K562 (cell line): Measurements from ENCODE around the gene SPPL3. TPM values are rescaled to one million over a fixed set of nuclear protein-coding genes. Genes with fewer than 3 reads are reported as not detected.

Source experiments
- ATAC-seq: fragments of 200-7000 bp; cut with Tn5 transposase; 3 replicates; pipeline ENCODE4 v1.9.1; 2020; ENCODE audit warnings: moderate library complexity
- BruUV-seq: library from RNA; stranded (reverse); fragments of 400-500 nt; replicated peaks from 2 replicates; lab custom pipeline; 2021; lab: Mats Ljungman, UMichigan
- CTCF ChIA-PET: fragments of 300-600 bp; formaldehyde crosslinking; extraction: SDS; loops from one replicate; lab custom pipeline; 2021; ENCODE audit warnings: low intra/inter-chr PET ratio; lab: Yijun Ruan, JAX
- POLR2A ChIA-PET: fragments of 300-600, 350-650 bp; sonication (Branson Sonifier 250); formaldehyde crosslinking; extraction: SDS; loops from one replicate; lab custom pipeline; 2021; ENCODE audit warnings: antibody characterized with exemption, inconsistent platforms; lab: Yijun Ruan, JAX
- DNase-seq, 4 experiments: peaks; one replicate each; pipeline versions ENCODE4 v3.0.0 to v3.0.0-alpha.2; 2011 to 2018; ENCODE audit warnings: low spot score in 3 of 4, mixed read lengths in 3 of 4; ENCODE audit errors: extremely low read depth in 1 of 4
- FAIRE-seq: peaks from 2 replicates; lab custom pipeline; 2011; peaks lifted over from hg19 to GRCh38; lab: Jason Lieb, UNC
- H2AFZ ChIP-seq: 2 replicates; pipeline ENCODE4 v1.6.0; 2011; ENCODE audit warnings: low read depth, low read length, control low read depth, inconsistent platforms
- H3K27ac ChIP-seq: fragments of 200-600 bp; 3 replicates; pipeline ENCODE4 v1.8.0; 2011; ENCODE audit warnings: low read depth, mild to moderate bottlenecking, control low read depth, inconsistent platforms, low read length, moderate library complexity, mixed read lengths; ENCODE audit errors: extremely low read depth
- H3K27me3 ChIP-seq, 2 experiments: fragments of 300-600 bp in 1 of 2; 2 replicates in 1 of 2; 3 replicates in 1 of 2; pipeline versions ENCODE4 v1.6.0 to v1.8.0; 2011; ENCODE audit warnings: inconsistent platforms in 2 of 2, low read length in 2 of 2, mild to moderate bottlenecking in 1 of 2, mixed read lengths in 1 of 2, moderate library complexity in 1 of 2; ENCODE audit not compliant: control insufficient read depth in 2 of 2, insufficient read depth in 2 of 2
- H3K36me3 ChIP-seq: fragments of 300-600 bp; 3 replicates; pipeline ENCODE4 v1.8.0; 2011; ENCODE audit warnings: mild to moderate bottlenecking, low read length, inconsistent platforms; ENCODE audit not compliant: control insufficient read depth, insufficient read depth
- H3K4me1 ChIP-seq, 2 experiments: fragments of 200-600 bp in 1 of 2; replicated peaks in 1 of 2; 2 replicates in 1 of 2; 3 replicates in 1 of 2; pipeline versions ENCODE4 v1.5.1 to v1.8.0; 2011; ENCODE audit warnings: inconsistent platforms in 2 of 2, low read length in 2 of 2, mild to moderate bottlenecking in 1 of 2, mixed read lengths in 1 of 2, moderate library complexity in 1 of 2; ENCODE audit not compliant: control insufficient read depth in 2 of 2, insufficient read depth in 2 of 2
- H3K4me2 ChIP-seq: 2 replicates; pipeline ENCODE4 v1.6.1; 2011; ENCODE audit warnings: low read length, control low read depth, inconsistent platforms, mixed read lengths; ENCODE audit not compliant: insufficient read depth
- H3K4me3 ChIP-seq: fragments of 200-600 bp; sonication (generic), shearing (Covaris generic); 2 replicates; pipeline ENCODE4 v1.5.1; 2016; ENCODE audit warnings: control low read depth, inconsistent platforms
- H3K79me2 ChIP-seq: fragments of 200-600 bp; 3 replicates; pipeline ENCODE4 v1.8.0; 2011; ENCODE audit warnings: low read length, inconsistent platforms; ENCODE audit not compliant: control insufficient read depth, insufficient read depth
- H3K9ac ChIP-seq, 2 experiments: 2 replicates each; pipeline versions ENCODE4 v1.6.0 to v1.6.1; 2011; ENCODE audit warnings: low read depth in 2 of 2, low read length in 2 of 2, control low read depth in 1 of 2, inconsistent platforms in 1 of 2, mild to moderate bottlenecking in 1 of 2, mixed read lengths in 1 of 2; ENCODE audit not compliant: insufficient read depth in 1 of 2
- H3K9me1 ChIP-seq: one replicate; pipeline ENCODE4 v1.6.0; 2011; ENCODE audit warnings: inconsistent platforms, mild to moderate bottlenecking, low read length, moderate library complexity; ENCODE audit not compliant: control insufficient read depth, insufficient read depth
- H3K9me3 ChIP-seq: replicated peaks from 2 replicates; pipeline ENCODE4 v1.5.1; 2011; ENCODE audit warnings: low read depth, low read length, inconsistent platforms; ENCODE audit not compliant: control insufficient read depth, insufficient read depth
- H4K20me1 ChIP-seq: replicated peaks from 2 replicates; pipeline ENCODE4 v1.6.1; 2011; ENCODE audit warnings: low read length, inconsistent platforms, mixed read lengths; ENCODE audit not compliant: control insufficient read depth, insufficient read depth
- ARHGAP35 ChIP-seq: fragments of 450-650 bp; IDR thresholded peaks from 2 replicates; pipeline ENCODE4 v1.6.1; 2018; ENCODE audit not compliant: partially characterized antibody
- CAMTA2 ChIP-seq: fragments of 250-450 bp; sonication (Bioruptor Pico); conservative IDR thresholded peaks from 2 replicates; pipeline ENCODE4 v1.5.1; 2022
- CREB1 ChIP-seq, 2 experiments: sonication (generic) in 1 of 2; formaldehyde crosslinking in 1 of 2; IDR thresholded peaks; 2 replicates each; pipeline versions ENCODE4 v1.6.1 to v1.8.0; 2012 to 2022; ENCODE audit warnings: inconsistent platforms in 1 of 2, mild to moderate bottlenecking in 1 of 2, missing genetic modification reagents in 1 of 2, moderate library complexity in 1 of 2
- FIP1L1 ChIP-seq: fragments of 200-400 bp; formaldehyde crosslinking; IDR thresholded peaks from 2 replicates; pipeline ENCODE4 v1.6.1; 2018; ENCODE audit warnings: mild to moderate bottlenecking, low read depth, low read length; ENCODE audit not compliant: poor library complexity, severe bottlenecking
- FUS ChIP-seq: fragments of 200-400 bp; formaldehyde crosslinking; optimal IDR thresholded peaks from 2 replicates; pipeline ENCODE3; 2017; ENCODE audit warnings: low read depth, low read length
- RAD51 ChIP-seq: fragments of 450-650 bp; IDR thresholded peaks from 2 replicates; pipeline ENCODE4 v1.7.1; 2016; ENCODE audit warnings: low read depth, mild to moderate bottlenecking, borderline replicate concordance
- SMARCC2 ChIP-seq: fragments of 450-650 bp; IDR thresholded peaks from 2 replicates; pipeline ENCODE4 v1.6.1; 2017; ENCODE audit warnings: antibody characterized with exemption, moderate library complexity, mild to moderate bottlenecking, low read depth
- TAF9B ChIP-seq: fragments of 450-650 bp; IDR thresholded peaks from 2 replicates; pipeline ENCODE4 v1.6.1; 2018; ENCODE audit warnings: mild to moderate bottlenecking; ENCODE audit not compliant: partially characterized antibody
- ZNF274 ChIP-seq: IDR thresholded peaks from 2 replicates; pipeline ENCODE4 v1.6.1; 2011; ENCODE audit warnings: low read depth, mild to moderate bottlenecking, low read length, moderate library complexity, borderline replicate concordance
- WGBS: fragments of 100-300 bp; shearing (Covaris generic); methylation state at CpG from one replicate; pipeline ENCODE4 v1.1.6; 2016; ENCODE audit warnings: low coverage, mixed read lengths; ENCODE audit not compliant: insufficient coverage; ENCODE audit errors: missing lambda C conversion rate; 5-methylcytosine and 5-hydroxymethylcytosine counted together
- in situ Hi-C: fragments of 300-500 bp; cut with MboI; formaldehyde crosslinking; loops from 4 replicates; pipeline ENCODE4 v1.15.0; 2018; ENCODE audit warnings: inconsistent platforms, mixed read lengths
- intact Hi-C: fragments of 100-400 bp; cut with micrococcal nuclease; formaldehyde crosslinking; loops from 2 replicates; pipeline ENCODE4 v1.14.2; 2022
- polyA plus RNA-seq, 8 experiments: library from polyadenylated mRNA; depleted of rRNA in 4 of 8; stranded (reverse) in 5 of 8; unstranded in 3 of 8; fragments of >200 nt; fragmentation: Nextera tagmentation in 2 of 8; fragmentation: Illumina TruSeq in 1 of 8; extraction: Ambion mirVana in 2 of 8; extraction: Trizol in 1 of 8; gene quantifications; 2 replicates each; pipeline versions ENCODE4 v1.2.1 to v1.2.3, GENCODE V29; 2011 to 2014; ENCODE audit warnings: inconsistent platforms in 1 of 8, missing spikeins in 1 of 8
- total RNA-seq, 7 experiments: library from RNA; depleted of rRNA in 6 of 7; stranded (reverse); fragments of >200 nt in 6 of 7; fragmentation: Illumina TruSeq in 2 of 7; extraction: Trizol in 2 of 7; gene quantifications; 2 replicates each; pipeline versions ENCODE4 v1.2.1 to v1.2.3, GENCODE V29; 2011 to 2021; ENCODE audit warnings: low replicate concordance in 1 of 7
- TF ChIP-seq, protein P1 (sequence below): fragments of 250-450 bp; sonication (Bioruptor Pico); IDR thresholded peaks from 2 replicates; pipeline ENCODE4 v1.8.0; 2021; ENCODE audit warnings: moderate library complexity, mild to moderate bottlenecking, inconsistent platforms
- TF ChIP-seq, protein P2 (sequence below): sonication (generic); formaldehyde crosslinking; IDR thresholded peaks from 2 replicates; pipeline ENCODE4 v1.8.1; 2023; ENCODE audit warnings: mild to moderate bottlenecking, missing genetic modification reagents
- TF ChIP-seq, protein P3 (sequence below): IDR thresholded peaks from 2 replicates; pipeline ENCODE4 v1.6.1; 2012; ENCODE audit warnings: low read depth, low read length, improper control_type of control experiment, borderline replicate concordance

Gene SPPL3
- total and polyA plus RNA-seq, 9 of the 15 experiments (the other 6 are each of a cell fraction or from before 2014, with no cell fraction given): 2.9 to 32.1 (median 7.1) TPM

DNA sequence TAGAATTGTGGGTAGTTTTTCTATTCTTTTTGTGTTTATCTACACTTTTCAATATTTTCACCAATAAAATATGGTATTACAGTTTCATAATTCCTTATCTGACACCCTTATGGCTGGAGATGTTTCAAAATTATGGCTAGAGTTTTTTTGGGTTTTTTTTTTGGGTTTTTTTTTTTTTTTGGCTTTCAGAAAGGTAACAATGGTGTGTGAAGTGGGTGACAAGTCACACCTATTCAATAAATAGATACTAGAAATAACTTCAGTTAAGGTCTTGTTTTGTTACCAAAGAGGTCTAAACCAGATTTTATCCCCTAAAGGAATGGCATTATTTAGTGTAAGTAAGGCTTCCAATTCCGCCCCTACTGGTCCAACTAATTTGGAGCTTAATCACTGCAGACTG lies 19.5 kb downstream of the SPPL3 start:
- CTCF ChIA-PET: no interaction called here
- Histone ChIP-seq H3K27me3 (no peaks in the 10 kb centered on the region), H3K4me3 (no peak overlapping the region), H3K9me3 (no peaks in the 10 kb centered on the region), H3K9ac (no peak overlapping the region), H3K79me2 (peaks cover 62% of the 10 kb centered on the region), H3K4me2 (no peak overlapping the region), H4K20me1 (no peaks in the 10 kb centered on the region), H3K4me1 (no peaks in the 10 kb centered on the region), H3K36me3 (no peaks in the 10 kb centered on the region), H2AFZ (no peak overlapping the region), H3K27ac (no peak overlapping the region), H3K9me1 (no peaks in the 10 kb centered on the region)
- no TSS peak for BruUV-seq
- TF ChIP-seq CAMTA2 (CRISPR knock-in tag): no peak
- TF ChIP-seq FUS: no peak
- no peak for TF ChIP-seq RAD51
- TF ChIP-seq, protein P1, sequence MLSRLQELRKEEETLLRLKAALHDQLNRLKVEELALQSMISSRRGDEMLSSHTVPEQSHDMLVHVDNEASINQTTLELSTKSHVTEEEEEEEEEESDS (CRISPR knock-in tag): no peak
- TF ChIP-seq ZNF274: no peak
- TF ChIP-seq, protein P2, sequence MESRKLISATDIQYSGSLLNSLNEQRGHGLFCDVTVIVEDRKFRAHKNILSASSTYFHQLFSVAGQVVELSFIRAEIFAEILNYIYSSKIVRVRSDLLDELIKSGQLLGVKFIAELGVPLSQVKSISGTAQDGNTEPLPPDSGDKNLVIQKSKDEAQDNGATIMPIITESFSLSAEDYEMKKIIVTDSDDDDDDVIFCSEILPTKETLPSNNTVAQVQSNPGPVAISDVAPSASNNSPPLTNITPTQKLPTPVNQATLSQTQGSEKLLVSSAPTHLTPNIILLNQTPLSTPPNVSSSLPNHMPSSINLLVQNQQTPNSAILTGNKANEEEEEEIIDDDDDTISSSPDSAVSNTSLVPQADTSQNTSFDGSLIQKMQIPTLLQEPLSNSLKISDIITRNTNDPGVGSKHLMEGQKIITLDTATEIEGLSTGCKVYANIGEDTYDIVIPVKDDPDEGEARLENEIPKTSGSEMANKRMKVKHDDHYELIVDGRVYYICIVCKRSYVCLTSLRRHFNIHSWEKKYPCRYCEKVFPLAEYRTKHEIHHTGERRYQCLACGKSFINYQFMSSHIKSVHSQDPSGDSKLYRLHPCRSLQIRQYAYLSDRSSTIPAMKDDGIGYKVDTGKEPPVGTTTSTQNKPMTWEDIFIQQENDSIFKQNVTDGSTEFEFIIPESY: no peak
- no peak for TF ChIP-seq TAF9B
- TF ChIP-seq SMARCC2: no peak
- TF ChIP-seq, protein P3, sequence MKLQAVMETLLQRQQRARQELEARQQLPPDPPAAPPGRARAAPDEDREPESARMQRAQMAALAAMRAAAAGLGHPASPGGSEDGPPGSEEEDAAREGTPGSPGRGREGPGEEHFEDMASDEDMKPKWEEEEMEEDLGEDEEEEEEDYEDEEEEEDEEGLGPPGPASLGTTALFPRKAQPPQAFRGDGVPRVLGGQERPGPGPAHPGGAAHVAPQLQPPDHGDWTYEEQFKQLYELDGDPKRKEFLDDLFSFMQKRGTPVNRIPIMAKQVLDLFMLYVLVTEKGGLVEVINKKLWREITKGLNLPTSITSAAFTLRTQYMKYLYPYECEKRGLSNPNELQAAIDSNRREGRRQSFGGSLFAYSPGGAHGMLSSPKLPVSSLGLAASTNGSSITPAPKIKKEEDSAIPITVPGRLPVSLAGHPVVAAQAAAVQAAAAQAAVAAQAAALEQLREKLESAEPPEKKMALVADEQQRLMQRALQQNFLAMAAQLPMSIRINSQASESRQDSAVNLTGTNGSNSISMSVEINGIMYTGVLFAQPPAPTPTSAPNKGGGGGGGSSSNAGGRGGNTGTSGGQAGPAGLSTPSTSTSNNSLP: no peak
- TF ChIP-seq FIP1L1: no peak
- TF ChIP-seq CREB1 (IDR thresholded peaks at IDR 0.05): no peak
- TF ChIP-seq CREB1 (CRISPR knock-in tag; IDR thresholded peaks at IDR 0.05): no peak
- TF ChIP-seq ARHGAP35: no peak
- DNase-seq (no peak), ATAC-seq (no peak), FAIRE-seq (no peak)
- intact Hi-C loops (no loop called here), in situ Hi-C loops (no loop called here)
- WGBS: 90% methylated on average over 1 of the region's 1 CpG
- POLR2A ChIA-PET: interaction anchor here (1.0 to 1.2 kb wide), 2 partner anchors 9 to 30 kb away, joined by 3 to 4 read pairs; no protein-coding TSS in a partner anchor
